Mammary epithelial cell (primary cell): Measurements from ENCODE around the gene METTL25.

Source experiments
- CTCF ChIP-seq, 2 donors: IDR thresholded peaks in 1 of 2; conservative IDR thresholded peaks in 1 of 2; 2 replicates each; pipeline ENCODE4 v1.5.1; 2011 to 2012; ENCODE audit warnings: inconsistent platforms in 2 of 2, low read length in 2 of 2, mild to moderate bottlenecking in 2 of 2, control low read depth in 1 of 2, low read depth in 1 of 2; ENCODE audit not compliant: insufficient read depth in 1 of 2; ENCODE audit errors: extremely low read depth in 1 of 2
- EZH2 ChIP-seq: IDR thresholded peaks from 2 replicates; pipeline ENCODE4 v1.6.1; 2012; ENCODE audit warnings: low read length, inconsistent platforms, borderline replicate concordance

DNA sequence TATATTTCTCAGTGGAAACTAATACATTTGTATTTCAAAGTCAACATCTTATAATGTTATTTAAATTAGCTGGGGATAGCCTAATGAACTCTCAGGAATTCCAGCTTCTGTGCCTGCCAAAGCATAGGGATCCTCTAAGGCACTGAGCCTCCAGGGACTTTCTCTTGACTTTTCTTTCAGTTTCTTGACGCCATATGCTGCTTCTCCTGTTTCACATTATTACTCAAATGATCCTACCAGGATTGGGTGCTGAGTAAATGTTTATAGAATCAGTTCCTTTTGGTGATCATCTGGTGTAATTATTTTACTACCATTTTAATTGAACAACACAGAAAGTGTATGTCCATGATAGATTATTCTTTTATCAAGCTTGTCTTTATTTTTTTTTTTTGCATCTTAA lies 7.9 kb downstream of the METTL25 start:
- TF ChIP-seq CTCF (conservative IDR thresholded peaks at IDR 0.05 in 1 of 2, IDR thresholded peaks at IDR 0.05 in 1 of 2; ENCODE audit: extremely low read depth in 1 of 2, insufficient read depth in 1 of 2, low read depth in 1 of 2, low read length in 2 of 2) (no peak), EZH2 (no peak)
